Upper lobe of left lung (tissue), 4 donors: ENCODE results near the gene NKAIN2.

Experiments
- CTCF ChIP-seq, 6 experiments: fragments of 450-650 bp in 4 of 6; fragments of 200-600 bp in 2 of 6; sonication (generic) in 2 of 6; IDR thresholded peaks; one replicate each; pipeline ENCODE4 v1.5.1; 2016 to 2019; ENCODE audit warnings: antibody characterized with exemption in 6 of 6
- POLR2A ChIP-seq, 4 donors: fragments of 450-650 bp; IDR thresholded peaks; one replicate each; pipeline ENCODE4 v1.5.1; 2016 to 2017; ENCODE audit warnings: antibody characterized with exemption in 4 of 4, mild to moderate bottlenecking in 2 of 4
- POLR2AphosphoS5 ChIP-seq, 2 donors: sonication (generic); formaldehyde crosslinking; IDR thresholded peaks; one replicate each; pipeline ENCODE4 v1.5.1; 2017; ENCODE audit warnings: antibody characterized with exemption in 2 of 2

GRCh38 chr6:123941855-123942254 is 138.2 kb downstream of the NKAIN2 start:
- TF ChIP-seq CTCF (IDR thresholded peaks at IDR 0.05) (no peak), POLR2AphosphoS5 (IDR thresholded peaks at IDR 0.05) (no peak), POLR2A (IDR thresholded peaks at IDR 0.05) (no peak)
